Measurements from ENCODE around the gene GPR37L1.

DNA sequence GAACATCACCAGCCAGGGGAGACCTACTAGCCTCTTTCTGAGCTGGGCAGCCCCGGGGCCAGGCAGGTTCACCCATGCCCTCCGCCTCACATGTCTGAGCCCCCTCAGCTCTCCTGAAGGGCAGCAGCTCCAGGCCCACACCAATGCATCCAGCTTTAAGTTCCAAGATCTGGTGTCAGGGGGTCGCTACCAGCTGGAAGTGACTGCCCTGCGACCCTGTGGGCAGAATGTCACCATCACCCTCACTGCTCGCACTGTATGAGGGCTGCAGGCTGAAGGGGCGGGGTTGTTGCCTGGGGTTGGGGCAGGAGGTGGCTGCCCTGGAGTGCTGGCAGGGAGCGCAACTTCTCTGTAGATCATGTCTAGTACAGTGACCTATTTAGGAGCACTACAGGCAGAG lies 46.1 kb downstream of the GPR37L1 start:
- TF ChIP-seq, protein P1, sequence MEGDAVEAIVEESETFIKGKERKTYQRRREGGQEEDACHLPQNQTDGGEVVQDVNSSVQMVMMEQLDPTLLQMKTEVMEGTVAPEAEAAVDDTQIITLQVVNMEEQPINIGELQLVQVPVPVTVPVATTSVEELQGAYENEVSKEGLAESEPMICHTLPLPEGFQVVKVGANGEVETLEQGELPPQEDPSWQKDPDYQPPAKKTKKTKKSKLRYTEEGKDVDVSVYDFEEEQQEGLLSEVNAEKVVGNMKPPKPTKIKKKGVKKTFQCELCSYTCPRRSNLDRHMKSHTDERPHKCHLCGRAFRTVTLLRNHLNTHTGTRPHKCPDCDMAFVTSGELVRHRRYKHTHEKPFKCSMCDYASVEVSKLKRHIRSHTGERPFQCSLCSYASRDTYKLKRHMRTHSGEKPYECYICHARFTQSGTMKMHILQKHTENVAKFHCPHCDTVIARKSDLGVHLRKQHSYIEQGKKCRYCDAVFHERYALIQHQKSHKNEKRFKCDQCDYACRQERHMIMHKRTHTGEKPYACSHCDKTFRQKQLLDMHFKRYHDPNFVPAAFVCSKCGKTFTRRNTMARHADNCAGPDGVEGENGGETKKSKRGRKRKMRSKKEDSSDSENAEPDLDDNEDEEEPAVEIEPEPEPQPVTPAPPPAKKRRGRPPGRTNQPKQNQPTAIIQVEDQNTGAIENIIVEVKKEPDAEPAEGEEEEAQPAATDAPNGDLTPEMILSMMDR (conservative IDR thresholded peaks at IDR 0.05; ENCODE audit: low read length) = no peak
- no peak for TF ChIP-seq EZH2phosphoT487 (IDR thresholded peaks at IDR 0.05; ENCODE audit: borderline replicate concordance)
